GM18499 (cell line): Measurements from ENCODE around the gene SATB2.

Experiments used
- ATAC-seq: cut with Tn5 transposase; IDR thresholded peaks from one replicate; pipeline ENCODE4 v1.9.1; 2021; ENCODE audit warnings: moderate number of reproducible peaks; ENCODE audit not compliant: insufficient read depth, unreplicated experiment

The SATB2 gene

DNA sequence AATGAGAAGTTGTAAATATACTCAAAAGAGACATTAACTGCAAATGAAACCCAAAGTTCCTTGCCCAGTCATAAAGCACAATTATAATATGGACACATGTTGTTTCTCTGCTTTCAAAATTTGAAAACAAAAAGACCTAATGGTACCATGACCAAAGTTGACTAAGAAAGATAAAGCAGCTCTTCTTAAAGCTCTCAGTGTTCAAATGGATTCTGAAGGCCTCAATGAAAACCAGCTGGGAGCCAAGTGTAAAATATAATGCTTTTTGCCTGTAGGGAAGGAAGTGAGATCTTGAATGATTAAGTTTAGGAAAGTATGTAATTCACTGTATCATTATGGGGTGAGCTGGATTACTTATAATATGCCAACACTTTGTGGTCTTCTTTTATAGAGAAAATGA, 178.6 kb downstream of the SATB2 start:
- no peak for ATAC-seq

DNA sequence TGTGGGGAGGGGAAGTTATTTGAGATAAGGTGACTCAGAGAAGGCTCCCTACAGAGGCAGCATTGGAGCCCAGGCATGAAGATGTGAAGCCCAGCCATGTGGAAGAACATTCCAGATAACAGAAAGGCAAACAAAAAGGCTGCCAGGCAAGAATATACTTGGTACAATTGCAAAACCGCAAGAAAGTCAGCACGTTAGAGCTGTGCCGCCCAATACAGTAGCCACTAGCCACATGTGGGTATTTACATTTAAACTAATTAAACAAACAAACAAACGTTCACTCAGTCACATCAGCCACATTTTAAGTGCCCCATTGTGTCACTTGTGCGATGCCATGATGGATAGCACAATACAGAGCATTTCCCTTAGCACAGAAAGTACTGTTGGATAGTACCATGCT, 179.6 kb downstream of the SATB2 start:
- no peak for ATAC-seq

DNA sequence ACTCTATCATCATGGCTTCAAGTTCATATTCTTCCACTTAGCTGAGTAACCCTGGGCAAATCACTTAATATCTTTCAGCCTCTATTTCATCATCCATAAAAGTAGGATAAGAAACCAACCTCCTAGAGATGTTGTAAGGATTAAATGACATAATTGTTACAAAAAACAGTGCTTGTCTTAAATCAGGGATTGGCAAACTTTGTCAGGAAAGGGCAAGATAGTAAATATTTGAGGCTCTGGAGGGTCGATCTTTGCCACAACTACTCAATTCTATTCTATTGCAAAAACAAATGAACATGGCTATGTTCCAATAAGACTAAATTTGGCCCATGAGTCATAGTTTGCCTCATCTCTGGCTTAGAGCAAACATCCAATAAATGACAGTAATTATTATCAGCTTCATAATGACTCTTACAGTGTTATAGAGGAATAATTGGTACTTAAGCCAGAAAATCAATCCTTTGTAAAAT, 184.7 kb downstream of the SATB2 start:
- ATAC-seq: no peak

DNA sequence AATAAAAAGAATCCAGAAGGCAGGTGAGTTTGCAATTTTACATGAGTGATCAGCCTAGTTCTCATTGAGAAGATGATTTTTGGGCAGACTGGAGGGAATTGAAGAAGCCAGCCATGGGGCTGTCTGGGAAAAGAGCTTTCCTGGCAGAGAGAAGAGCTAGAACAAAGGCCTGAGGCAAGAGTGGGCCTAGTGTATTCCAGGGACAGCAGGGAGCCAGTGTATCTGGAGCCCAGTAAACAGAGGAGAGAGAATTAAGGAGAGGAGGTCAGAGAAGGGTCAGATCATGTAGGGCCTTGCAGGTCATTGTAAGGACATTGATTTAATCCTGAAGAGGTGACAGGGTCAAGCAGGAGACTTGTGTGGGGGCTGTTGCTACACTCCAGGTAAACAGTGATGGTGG, 195.8 kb downstream of the SATB2 start:
- no peak for ATAC-seq

DNA sequence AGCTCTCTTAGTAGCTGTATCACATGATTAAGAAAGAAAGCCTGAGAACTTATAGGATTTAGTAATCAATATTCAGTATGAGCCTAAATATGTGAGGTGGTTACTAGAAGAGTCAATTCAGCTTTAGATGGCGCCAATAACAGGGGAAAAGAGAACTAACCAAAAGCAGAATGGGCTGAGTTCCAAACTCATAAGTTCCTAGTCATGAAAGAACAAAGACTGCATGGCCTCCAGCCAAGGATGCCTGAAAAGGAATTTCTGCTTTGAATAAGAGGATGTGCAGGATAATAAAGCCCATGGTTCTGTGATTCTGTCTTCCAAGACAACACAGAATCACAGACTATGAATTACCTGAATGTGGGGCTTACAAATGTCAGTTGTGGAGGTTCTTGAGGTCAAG, 196.5 kb downstream of the SATB2 start:
- ATAC-seq: no peak

DNA sequence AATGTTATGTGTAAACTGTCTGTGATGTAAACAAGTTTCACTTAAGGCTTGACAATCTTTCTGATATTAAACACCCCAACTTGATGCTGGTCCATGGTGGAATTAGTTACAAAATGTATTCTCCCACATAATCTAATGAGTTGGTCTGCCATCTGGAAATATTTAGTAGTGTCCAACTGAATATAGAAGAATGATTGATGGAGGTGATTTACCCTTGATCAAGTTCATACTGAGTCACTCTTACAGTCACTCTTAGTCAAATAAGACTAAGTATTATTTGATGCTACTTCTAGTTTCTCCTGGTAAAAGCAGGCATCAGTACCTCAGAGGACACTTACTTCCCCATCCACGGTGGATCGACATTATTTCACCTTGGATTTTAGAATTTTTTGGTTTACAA, 198.1 kb downstream of the SATB2 start:
- ATAC-seq: no peak

DNA sequence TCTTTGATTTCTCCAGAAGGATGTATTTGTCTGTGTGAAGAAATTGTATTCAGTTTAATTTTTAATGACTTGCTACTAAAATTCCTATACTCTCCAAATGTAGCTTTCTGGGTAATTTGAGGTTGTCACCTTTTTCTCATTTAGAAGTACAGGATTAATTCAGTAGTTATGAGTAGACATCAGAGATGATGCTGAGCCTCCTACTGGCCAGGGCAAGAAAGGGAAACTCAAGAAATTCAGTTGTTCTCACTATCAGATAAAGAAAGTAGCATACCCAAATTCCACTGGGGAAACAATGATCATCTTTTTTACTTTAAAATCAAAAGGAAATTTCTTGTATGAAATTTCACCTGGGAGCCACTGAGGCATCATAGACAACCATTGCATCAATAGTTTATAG, 199.4 kb downstream of the SATB2 start:
- ATAC-seq: no peak

DNA sequence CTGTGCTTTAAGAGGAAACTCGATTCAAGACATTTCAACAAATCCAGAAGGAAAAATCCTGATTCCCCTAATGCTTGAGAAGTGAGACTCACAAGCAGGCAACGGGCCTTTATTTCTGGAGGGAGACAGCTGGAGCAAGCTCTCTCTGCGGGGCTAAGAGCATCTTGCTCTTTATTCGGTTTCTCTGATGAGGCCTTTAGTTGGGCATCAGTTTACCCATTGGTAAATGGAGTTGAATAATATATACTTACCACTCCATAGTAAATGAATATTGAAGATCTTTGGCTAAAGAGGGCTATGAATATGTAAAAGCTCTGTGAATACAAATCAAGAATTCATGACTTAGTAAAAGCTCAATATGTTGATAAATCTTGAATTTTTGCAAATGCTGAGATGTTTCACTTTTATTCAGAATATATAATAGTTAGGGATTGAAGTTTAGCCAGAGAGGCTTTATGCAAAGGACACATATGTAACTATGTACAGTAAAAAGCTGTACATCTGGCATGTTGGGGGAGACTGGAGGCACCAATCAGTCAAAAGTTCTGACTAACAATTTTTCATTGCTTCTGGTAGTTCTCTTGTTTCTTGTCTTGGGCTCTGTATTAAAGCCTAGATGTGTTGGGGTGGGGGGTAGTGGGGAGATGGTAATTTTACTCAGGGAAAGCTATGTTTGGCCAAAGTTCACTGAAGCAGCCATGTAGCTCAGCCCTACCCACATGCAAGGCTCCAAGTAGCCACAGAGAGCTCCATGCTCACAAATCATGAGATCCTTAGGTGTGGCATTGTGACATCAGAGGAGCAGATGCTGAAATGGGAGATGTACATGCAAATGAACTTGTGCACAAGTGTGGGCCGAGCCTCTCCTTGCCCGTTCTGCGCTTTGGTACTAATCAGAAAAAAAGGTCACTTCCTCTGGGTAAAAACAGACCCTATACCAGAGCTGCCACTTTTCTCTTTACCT, 200.2 kb downstream of the SATB2 start:
- no peak for ATAC-seq

DNA sequence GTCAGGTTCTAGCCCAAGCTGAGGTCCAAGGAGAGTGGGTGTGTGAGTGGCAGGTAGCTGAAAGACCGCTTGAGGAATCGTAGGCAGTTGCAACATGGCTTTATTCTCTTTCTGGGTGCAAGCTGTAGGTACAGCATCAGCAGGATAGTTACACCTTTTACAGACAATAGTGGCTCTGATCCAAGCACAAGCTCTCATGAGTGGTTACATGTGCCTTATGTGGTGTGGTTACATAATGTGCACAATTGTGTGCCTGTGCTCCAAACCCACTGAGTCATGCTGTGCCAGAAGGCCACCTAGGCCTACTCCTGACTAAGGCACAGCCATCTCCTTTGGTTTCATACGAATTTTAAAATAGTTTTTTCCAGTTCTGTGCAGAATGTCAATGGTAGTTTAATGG, 227.6 kb downstream of the SATB2 start:
- ATAC-seq: no peak

DNA sequence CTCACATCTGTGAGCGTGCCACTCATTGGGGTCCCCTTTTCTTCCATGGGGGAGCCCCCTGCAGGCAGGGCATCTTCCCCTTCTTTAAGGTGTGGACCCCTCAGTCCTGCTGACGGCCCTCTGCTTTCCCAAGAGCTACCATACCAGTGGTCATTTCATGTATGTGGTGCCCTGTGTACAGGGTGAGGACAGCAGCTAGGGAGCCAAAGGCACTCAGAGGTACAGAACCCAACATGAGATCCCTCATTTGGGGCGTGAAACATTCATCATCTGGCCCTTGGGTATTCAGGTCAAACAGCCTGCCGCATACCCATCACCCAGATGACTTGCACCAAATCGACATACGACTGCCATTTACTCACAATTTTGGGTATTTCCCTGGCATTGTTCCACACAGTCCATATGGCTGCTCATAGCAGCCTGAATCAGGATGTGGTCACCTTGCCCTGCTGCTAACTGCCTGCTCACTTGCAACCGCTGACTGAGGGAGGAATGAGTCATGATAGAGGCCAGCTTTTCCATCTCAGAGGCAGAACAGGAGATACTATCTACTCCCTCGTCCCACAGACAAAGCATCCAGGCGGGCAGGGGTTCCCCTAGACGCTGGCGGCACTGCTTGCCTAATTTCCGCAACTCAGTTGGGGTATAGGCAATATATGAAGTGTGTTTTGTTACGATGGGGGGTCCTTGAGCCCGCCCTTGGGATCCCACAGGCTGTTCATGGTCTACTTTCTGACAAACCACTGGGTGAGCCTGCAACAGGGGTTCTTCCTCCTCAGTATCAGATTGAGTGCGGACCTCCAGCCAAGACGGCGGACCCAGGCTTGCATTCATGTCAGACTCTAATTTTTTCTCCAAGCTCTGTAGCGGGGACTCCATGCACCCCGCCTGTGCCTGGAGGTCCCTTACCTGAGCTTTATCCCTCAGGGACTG, 228.6 kb downstream of the SATB2 start:
- ATAC-seq: peak; percentile 96

DNA sequence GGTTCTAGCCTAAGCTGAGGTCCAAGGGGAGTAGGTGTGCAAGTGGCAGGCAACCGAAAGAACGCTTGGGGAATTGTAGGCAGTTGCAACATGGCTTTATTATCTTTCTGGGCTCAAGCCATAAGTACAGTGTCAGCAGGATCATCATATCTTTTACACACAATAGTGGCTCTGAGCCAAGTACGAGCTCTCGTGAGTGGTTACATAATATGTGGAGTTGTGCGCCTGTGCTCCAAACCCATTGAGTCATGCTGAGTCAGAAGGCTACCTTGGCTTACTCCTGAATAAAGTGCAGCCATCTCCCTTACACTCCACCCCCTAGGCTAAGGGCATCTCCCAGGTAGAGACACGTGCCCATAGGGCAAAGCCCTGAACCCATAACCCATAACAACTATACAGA, 233.9 kb downstream of the SATB2 start:
- ATAC-seq: no peak

DNA sequence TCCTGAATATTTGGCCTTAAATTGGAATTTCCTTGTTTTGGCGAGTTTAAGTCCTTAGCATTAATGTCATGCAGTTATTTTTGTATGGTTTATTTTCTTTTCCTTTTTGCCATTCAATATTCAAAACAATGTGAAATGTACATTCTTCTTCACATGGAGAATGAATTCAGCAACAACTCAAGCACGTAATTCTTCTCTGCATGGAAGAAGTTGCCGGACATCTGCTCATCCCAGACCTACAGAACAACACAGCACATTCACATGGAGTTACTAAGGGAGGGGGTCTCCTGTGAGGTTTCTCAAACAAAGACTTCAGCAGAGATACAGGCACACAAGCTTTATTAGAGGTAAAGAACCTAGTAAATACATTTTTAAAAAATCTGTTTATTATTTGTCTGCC, 236.8 kb downstream of the SATB2 start:
- no peak for ATAC-seq

DNA sequence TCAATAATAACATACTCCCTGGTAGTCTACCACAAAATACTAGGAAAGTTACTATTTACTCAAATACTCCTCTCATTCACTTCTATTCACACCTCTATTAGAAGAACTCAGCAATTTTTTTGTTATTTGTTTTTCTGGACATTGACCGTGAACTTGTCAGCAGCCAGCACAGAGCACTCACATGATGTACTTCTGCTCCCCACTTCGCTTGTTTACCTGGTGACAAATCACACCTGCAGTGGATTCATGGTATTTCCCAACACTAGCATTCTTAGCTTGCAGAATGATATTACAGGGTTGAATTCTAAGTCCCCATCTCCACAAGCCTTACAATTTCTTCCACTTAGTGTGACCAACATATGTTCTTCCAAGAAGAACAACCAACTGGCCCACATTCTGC, 238.2 kb downstream of the SATB2 start:
- no peak for ATAC-seq
